Pancreas (tissue), 10 donors: ENCODE results near the gene TNFSF8. TPM values are rescaled to one million over a fixed set of nuclear protein-coding genes. Genes with fewer than 3 reads are reported as not detected.

Experiments used
- ATAC-seq, 4 donors: fragments of 200-7000 bp; cut with Tn5 transposase; one replicate each; pipeline versions ENCODE4 v1.8.0 to v1.9.1; 2020; ENCODE audit warnings: mild to moderate bottlenecking in 4 of 4, moderate library complexity in 4 of 4
- DNase-seq, 6 donors: peaks; one replicate each; pipeline ENCODE4 v3.0.0-alpha.2; 2020
- FAIRE-seq: peaks from 2 replicates; lab custom pipeline; 2012; peaks lifted over from hg19 to GRCh38; lab: Jason Lieb, UNC
- H3K27ac ChIP-seq, 4 donors: fragments of 200-600 bp; sonication (generic); 1 replicate in 3 of 4; 2 replicates in 1 of 4; pipeline versions ENCODE4 v1.5.0 to v1.8.0; 2020
- H3K27me3 ChIP-seq, 4 donors: fragments of 200-600 bp; one replicate each; pipeline ENCODE4 v1.8.0; 2021
- H3K36me3 ChIP-seq, 3 donors: fragments of 200-600 bp; sonication (generic) in 1 of 3; one replicate each; pipeline versions ENCODE4 v1.5.0 to v1.8.0; 2020 to 2021
- H3K4me1 ChIP-seq, 3 donors: fragments of 200-600 bp; one replicate each; pipeline ENCODE4 v1.8.0; 2021
- H3K4me3 ChIP-seq, 4 donors: fragments of 200-600 bp; sonication (generic) in 2 of 4; one replicate each; pipeline versions ENCODE4 v1.5.0 to v1.8.0; 2020 to 2021
- H3K9me3 ChIP-seq, 4 donors: fragments of 200-600 bp; one replicate each; pipeline ENCODE4 v1.8.0; 2021
- CTCF ChIP-seq, 4 donors: fragments of 200-600 bp; sonication (generic) in 3 of 4; IDR thresholded peaks; one replicate each; pipeline versions ENCODE4 v1.5.0 to v1.8.0; 2021; ENCODE audit warnings: antibody characterized with exemption in 4 of 4
- WGBS, 2 donors: extraction: QIAGEN DNeasy Blood & Tissue Kit; methylation state at CpG; one replicate each; pipeline ENCODE4 v1.1.7; 2013; 5-methylcytosine and 5-hydroxymethylcytosine counted together
- intact Hi-C, 3 donors: fragments of 100-400 bp; cut with DNase I; formaldehyde crosslinking; loops; one replicate each; pipeline versions ENCODE4 v1.11.1 to v1.14.2; 2022
- polyA plus RNA-seq, 2 donors: library from polyadenylated mRNA; stranded (reverse); fragments of 200-250 nt; gene quantifications; one replicate each; pipeline ENCODE4 v1.2.3, GENCODE V29; 2013
- total RNA-seq, 6 donors: library from RNA; stranded (reverse); fragmentation: NEBNext Ultra II Directional in 4 of 6; extraction: Animal tissue kit (Norgen Biotek cat#: 25700) in 4 of 6; gene quantifications; one replicate each; pipeline versions ENCODE4 v1.2.1 to v1.2.4, GENCODE V29; 2021 to 2023
- donor health status: healthy with polysubstance abuse.
- donor health status: DM: no; HTN: no; CAD: no; lungs with moderate emphysema.
- donor health status: DM: no; HTN: no; CAD: no.
- donor health status: control.
- donor health status: control.
- donor health status: Bipolar disorder and iron deficiency.
- donor health status: DM: yes; HTN: yes; CAD: no.
- donor health status: DM: no; HTN: no; CAD: no.
- donor health status: DM: no; HTN: no; CAD: no.
- donor health status: DM: yes; HTN: yes; CAD: no.

Gene TNFSF8
- total and polyA plus RNA-seq, 8 donors = 0.05 to 1.0 (median 0.31) TPM

- H3K36me3 ChIP-seq = no peaks in the 10 kb centered on the region
- TF ChIP-seq CTCF (IDR thresholded peaks at IDR 0.05) = no peak
- H3K9me3 ChIP-seq = no peaks in the 10 kb centered on the region
- no peak for DNase-seq
- ATAC-seq = no peak
- intact Hi-C loops = no loop called here
- no peak overlapping the region for H3K4me3 ChIP-seq
- no peaks in the 10 kb centered on the region for H3K4me1 ChIP-seq
- H3K27ac ChIP-seq = no peak overlapping the region
- FAIRE-seq = no peak
- 37 to 40% methylated on average over 2 of the region's 2 CpGs for WGBS, 2 donors
- H3K27me3 ChIP-seq = no peaks in the 10 kb centered on the region
These were observed 22.7 kb upstream of the TNFSF8 start for GRCh38 chr9:114953046-114953445.

GRCh38 chr9:114950761-114951160 lies 20.4 kb upstream of the TNFSF8 start:
- Histone ChIP-seq H3K9me3 (no peaks in the 10 kb centered on the region), H3K27ac (no peak overlapping the region), H3K27me3 (no peaks in the 10 kb centered on the region), H3K4me1 (no peaks in the 10 kb centered on the region), H3K4me3 (no peak overlapping the region), H3K36me3 (no peaks in the 10 kb centered on the region)
- FAIRE-seq (no peak), ATAC-seq (no peak), DNase-seq (no peak)
- 66 to 73% methylated on average over 2 of the region's 2 CpGs for WGBS, 2 donors
- no peak for TF ChIP-seq CTCF (IDR thresholded peaks at IDR 0.05)
- intact Hi-C loops = no loop called here

GRCh38 chr9:114947058-114947457 lies 16.7 kb upstream of the TNFSF8 start:
- no peak for DNase-seq
- intact Hi-C loops = no loop called here
- Histone ChIP-seq H3K27me3 (no peaks in the 10 kb centered on the region), H3K4me3 (no peak overlapping the region), H3K27ac (no peak overlapping the region), H3K36me3 (no peaks in the 10 kb centered on the region), H3K4me1 (no peaks in the 10 kb centered on the region), H3K9me3 (no peaks in the 10 kb centered on the region)
- no peak for ATAC-seq
- TF ChIP-seq CTCF (IDR thresholded peaks at IDR 0.05) = no peak
- 56 to 62% methylated on average over 4 of the region's 4 CpGs for WGBS, 2 donors
- no peak for FAIRE-seq

GRCh38 chr9:114945616-114946412 lies 15.4 kb upstream of the TNFSF8 start:
- FAIRE-seq (no peak), DNase-seq (no peak), ATAC-seq (no peak)
- H3K4me3 ChIP-seq = no peak overlapping the region
- intact Hi-C loops = no loop called here
- no peak for TF ChIP-seq CTCF (IDR thresholded peaks at IDR 0.05)
- H3K4me1 ChIP-seq = no peaks in the 10 kb centered on the region
- no peaks in the 10 kb centered on the region for H3K9me3 ChIP-seq
- H3K36me3 ChIP-seq = no peaks in the 10 kb centered on the region
- 60 to 62% methylated on average over 2 of the region's 2 CpGs for WGBS, 2 donors
- H3K27me3 ChIP-seq = no peaks in the 10 kb centered on the region
- H3K27ac ChIP-seq = no peak overlapping the region

GRCh38 chr9:114941376-114941775 lies 11.0 kb upstream of the TNFSF8 start:
- WGBS, 2 donors = 69 to 75% methylated on average over 2 of the region's 2 CpGs
- DNase-seq (no peak), FAIRE-seq (no peak), ATAC-seq (no peak)
- intact Hi-C loops = no loop called here
- no peak overlapping the region for H3K4me3 ChIP-seq
- H3K36me3 ChIP-seq = no peaks in the 10 kb centered on the region
- H3K4me1 ChIP-seq = no peaks in the 10 kb centered on the region
- no peak for TF ChIP-seq CTCF (IDR thresholded peaks at IDR 0.05)
- H3K27ac ChIP-seq = no peak overlapping the region
- H3K9me3 ChIP-seq = no peaks in the 10 kb centered on the region
- H3K27me3 ChIP-seq = no peaks in the 10 kb centered on the region
